ENCODE results near the gene DPEP2.

Gene DPEP2

GRCh38 chr16:67944690-67945391, 54.4 kb downstream of the DPEP2 start:
- no peak overlapping the region for H3K4me3 ChIP-seq (ENCODE audit: low read depth, low read length)
- in situ Hi-C loops (cut with HindIII; ENCODE audit: low pct_ligation_motif_present, low sequenced_read_pairs) = no loop called here
- peaks cover 91% of the 10 kb centered on the region for H3K36me3 ChIP-seq (replicated peaks)
- TF ChIP-seq CTCF (IDR thresholded peaks at IDR 0.05; ENCODE audit: low read depth, low read length, missing control alignments) = no peak
- no peaks in the 10 kb centered on the region for H3K27me3 ChIP-seq (replicated peaks)
- no peak for DNase-seq
- H3K27ac ChIP-seq = no peak overlapping the region

DNA sequence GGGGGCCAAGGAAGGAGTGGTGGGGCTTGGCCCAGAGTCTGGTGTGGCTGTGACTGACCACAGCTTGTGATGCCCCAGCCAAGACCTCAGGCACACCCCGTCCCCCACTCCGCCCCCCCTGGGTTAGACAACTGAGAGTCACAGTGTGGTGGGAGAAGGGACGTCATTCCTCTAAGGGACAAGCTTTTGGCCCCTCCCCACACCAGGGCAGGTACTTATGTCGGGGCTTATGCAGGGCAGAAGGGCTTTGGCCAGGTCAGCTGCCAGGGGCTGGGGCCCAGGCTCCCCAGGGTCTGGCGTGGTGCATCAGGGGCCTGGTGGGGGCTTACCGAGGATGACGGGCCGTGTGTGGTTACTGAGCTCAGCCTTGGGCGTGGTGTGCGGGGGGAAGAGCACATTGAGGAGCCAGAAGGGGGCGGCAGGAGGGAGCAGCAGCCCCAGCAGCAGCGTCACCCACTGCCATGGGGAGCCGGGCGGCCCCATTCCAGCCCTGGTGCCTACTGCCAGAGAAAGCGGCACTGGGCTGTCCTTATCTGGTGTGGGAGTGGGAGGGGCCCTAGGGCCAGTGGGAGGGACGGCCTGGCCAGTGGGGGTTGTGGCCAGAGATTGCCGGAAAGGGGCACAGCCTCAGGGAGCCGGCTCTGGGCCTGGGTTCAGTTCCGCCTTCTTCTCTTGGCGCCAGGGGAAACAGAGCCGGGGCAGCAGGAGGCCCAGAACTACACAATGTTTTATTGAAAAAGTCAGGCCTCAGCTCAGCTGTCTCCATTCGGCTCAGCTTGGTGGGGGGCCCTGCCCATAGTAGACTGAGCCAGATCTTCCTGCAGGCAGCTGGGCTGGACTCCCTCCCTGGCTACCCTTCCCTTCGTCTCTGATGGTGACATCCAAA, 55.4 kb downstream of the DPEP2 start, which contains the start of gene LCAT:
Gene LCAT (minus strand): TSS at position 502 of the 886 bp plus-strand sequence. CDS start 19 bp downstream, at position 483.
- no peak for DNase-seq

DNA sequence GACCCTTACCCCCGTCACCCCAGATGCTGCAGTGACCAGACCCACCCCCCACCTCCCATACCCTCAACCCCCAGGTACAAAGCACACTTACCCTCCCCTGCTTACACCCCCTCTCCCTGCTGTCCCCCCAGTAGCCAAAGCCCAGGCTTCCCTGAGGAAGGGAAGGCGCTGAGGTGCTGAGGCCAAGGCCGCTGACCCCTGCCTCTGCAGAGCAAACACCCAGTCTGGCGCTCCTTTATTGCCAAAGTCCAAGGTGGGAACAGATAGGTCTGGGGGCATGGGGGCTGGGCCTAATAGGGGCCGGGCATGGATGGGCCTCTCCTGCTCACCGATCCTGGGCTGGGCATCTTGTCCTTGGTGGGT, 56.0 kb downstream of the DPEP2 start:
- in situ Hi-C loops (cut with HindIII; ENCODE audit: low pct_ligation_motif_present, low sequenced_read_pairs) = no loop called here
- no peak overlapping the region for H3K4me3 ChIP-seq (ENCODE audit: low read depth, low read length)
- H3K36me3 ChIP-seq (replicated peaks) = peaks cover 83% of the 10 kb centered on the region
- no peaks in the 10 kb centered on the region for H3K27me3 ChIP-seq (replicated peaks)
- no peak for TF ChIP-seq CTCF (IDR thresholded peaks at IDR 0.05; ENCODE audit: low read depth, low read length, missing control alignments)
- H3K27ac ChIP-seq = no peak overlapping the region
- no peak for DNase-seq

More for the DNA sequence above, 55.4 kb downstream of the DPEP2 start, which contains the start of gene LCAT:
- H3K27ac ChIP-seq = no peak within 1 kb of the TSS
- in situ Hi-C loops (cut with HindIII; ENCODE audit: low pct_ligation_motif_present, low sequenced_read_pairs) = no loop called here
- H3K36me3 ChIP-seq (replicated peaks) = peaks cover 89% of the 10 kb centered on the region
- H3K27me3 ChIP-seq (replicated peaks) = no peaks in the 10 kb centered on the region
- no peak within 1 kb of the TSS for H3K4me3 ChIP-seq (ENCODE audit: low read depth, low read length)
- TF ChIP-seq CTCF (IDR thresholded peaks at IDR 0.05; ENCODE audit: low read depth, low read length, missing control alignments) = no peak

GRCh38 chr16:67942510-67943255, 56.6 kb downstream of the DPEP2 start:
- peaks cover 78% of the 10 kb centered on the region for H3K36me3 ChIP-seq (replicated peaks)
- no peaks in the 10 kb centered on the region for H3K27me3 ChIP-seq (replicated peaks)
- H3K4me3 ChIP-seq (ENCODE audit: low read depth, low read length) = no peak overlapping the region
- in situ Hi-C loops (cut with HindIII; ENCODE audit: low pct_ligation_motif_present, low sequenced_read_pairs) = no loop called here
- DNase-seq = no peak
- H3K27ac ChIP-seq = no peak overlapping the region
- no peak for TF ChIP-seq CTCF (IDR thresholded peaks at IDR 0.05; ENCODE audit: low read depth, low read length, missing control alignments)

- Histone ChIP-seq H3K36me3 (replicated peaks) (peaks cover 72% of the 10 kb centered on the region), H3K4me3 (ENCODE audit: low read depth, low read length) (no peak overlapping the region), H3K27ac (no peak overlapping the region), H3K27me3 (replicated peaks) (no peaks in the 10 kb centered on the region)
- in situ Hi-C loops (cut with HindIII; ENCODE audit: low pct_ligation_motif_present, low sequenced_read_pairs) = no loop called here
- peak; percentile 86 for TF ChIP-seq CTCF (IDR thresholded peaks at IDR 0.05; ENCODE audit: low read depth, low read length, missing control alignments)
- peak; percentile 22 for DNase-seq
Observed at GRCh38 chr16:67942200-67942509, 57.1 kb downstream of the DPEP2 start.
